ENCODE measurements around the gene MALSU1.

The MALSU1 gene

GRCh38 chr7:23337374-23337773 lies 38.2 kb downstream of the MALSU1 start:
- no peak for DNase-seq

GRCh38 chr7:23338439-23338838 lies 39.3 kb downstream of the MALSU1 start:
- no peak for DNase-seq

- no peak for DNase-seq
Measured at GRCh38 chr7:23338863-23339262, 39.7 kb downstream of the MALSU1 start.

- no peak for DNase-seq
Measured at GRCh38 chr7:23341846-23342598, 42.9 kb downstream of the MALSU1 start.

- DNase-seq: no peak
Measured at GRCh38 chr7:23343102-23343501, 44.0 kb downstream of the MALSU1 start.

- no peak for DNase-seq
Measured at GRCh38 chr7:23343806-23344475, 44.8 kb downstream of the MALSU1 start.

GRCh38 chr7:23345601-23346000 lies 46.5 kb downstream of the MALSU1 start:
- no peak for DNase-seq

- no peak for DNase-seq
Measured at GRCh38 chr7:23346316-23346715, 47.2 kb downstream of the MALSU1 start.

GRCh38 chr7:23347033-23347681 lies 48.0 kb downstream of the MALSU1 start:
- DNase-seq: no peak

- no peak for DNase-seq
Measured at GRCh38 chr7:23347682-23348180, 48.6 kb downstream of the MALSU1 start.

- DNase-seq: no peak
Measured at GRCh38 chr7:23349484-23350157, 50.5 kb downstream of the MALSU1 start.

GRCh38 chr7:23350466-23350865 lies 51.3 kb downstream of the MALSU1 start:
- DNase-seq: no peak

GRCh38 chr7:23353172-23353571 lies 54.0 kb downstream of the MALSU1 start:
- no peak for DNase-seq

GRCh38 chr7:23356168-23356567 lies 57.0 kb downstream of the MALSU1 start:
- DNase-seq: no peak

- no peak for DNase-seq
Measured at GRCh38 chr7:23356726-23357125, 57.6 kb downstream of the MALSU1 start.

GRCh38 chr7:23357190-23358093 lies 58.3 kb downstream of the MALSU1 start:
- DNase-seq: no peak

- DNase-seq: no peak
Measured at GRCh38 chr7:23358152-23358674, 59.1 kb downstream of the MALSU1 start.
